HepG2 (cell line): Measurements from ENCODE around the gene HPS6. TPM values are rescaled to one million over a fixed set of nuclear protein-coding genes. Genes with fewer than 3 reads are reported as not detected.
A peak's percentile ranks its signal among the peaks of the same experiment; 100 is the strongest.

ENCODE experiments used
- CBX2 ChIP-seq, 2 experiments: fragments of 200-600 bp in 1 of 2; sonication (generic); formaldehyde crosslinking in 1 of 2; IDR thresholded peaks; 2 replicates each; pipeline versions ENCODE4 v1.7.0 to v1.8.1; 2018 to 2022; ENCODE audit warnings: low read depth in 2 of 2, low read length in 1 of 2, mild to moderate bottlenecking in 1 of 2, missing genetic modification reagents in 1 of 2
- ELF3 ChIP-seq: IDR thresholded peaks from 2 replicates; pipeline ENCODE4 v1.6.1; 2016; ENCODE audit warnings: missing genetic modification reagents, missing compliant biosample characterization
- ERF ChIP-seq: IDR thresholded peaks from 2 replicates; pipeline ENCODE4 v1.6.1; 2018; ENCODE audit warnings: missing biosample characterization, missing genetic modification reagents
- FOXJ3 ChIP-seq: sonication (generic); formaldehyde crosslinking; IDR thresholded peaks from 2 replicates; pipeline ENCODE4 v1.4.0; 2020; ENCODE audit warnings: missing genetic modification reagents, mild to moderate bottlenecking, borderline replicate concordance
- HINFP ChIP-seq: sonication (generic); formaldehyde crosslinking; IDR thresholded peaks from 2 replicates; pipeline ENCODE4 v1.4.0; 2020; ENCODE audit warnings: low read depth, mild to moderate bottlenecking, missing genetic modification reagents
- HMGA1 ChIP-seq: sonication (generic); formaldehyde crosslinking; conservative IDR thresholded peaks from 2 replicates; pipeline ENCODE4 v1.4.0; 2020; ENCODE audit warnings: missing genetic modification reagents
- KLF15 ChIP-seq: sonication (generic); formaldehyde crosslinking; IDR thresholded peaks from 2 replicates; pipeline ENCODE4 v1.8.1; 2023; ENCODE audit warnings: borderline replicate concordance, mild to moderate bottlenecking, inconsistent platforms, missing genetic modification reagents, mixed read lengths
- KLF16 ChIP-seq, 2 experiments: sonication (generic) in 1 of 2; formaldehyde crosslinking in 1 of 2; IDR thresholded peaks; 2 replicates each; pipeline versions ENCODE4 v1.6.1 to v1.8.0; 2016 to 2023; ENCODE audit warnings: missing genetic modification reagents in 2 of 2, missing compliant biosample characterization in 1 of 2
- NAIF1 ChIP-seq: sonication (generic); formaldehyde crosslinking; IDR thresholded peaks from 2 replicates; pipeline ENCODE4 v1.5.0; 2020; ENCODE audit warnings: mild to moderate bottlenecking, missing genetic modification reagents, borderline replicate concordance
- NR2F1 ChIP-seq, 2 experiments: fragments of 450-650 bp in 1 of 2; formaldehyde crosslinking in 1 of 2; IDR thresholded peaks; 2 replicates each; pipeline versions ENCODE4 v1.5.0 to v1.6.1; 2016 to 2020; ENCODE audit warnings: mild to moderate bottlenecking in 1 of 2, missing compliant biosample characterization in 1 of 2, missing genetic modification reagents in 1 of 2, moderate library complexity in 1 of 2
- POLR2AphosphoS2 ChIP-seq: IDR thresholded peaks from 2 replicates; pipeline ENCODE4 v1.6.1; 2011; ENCODE audit warnings: low read depth, low read length, improper control_type of control experiment
- RBM39 ChIP-seq: fragments of 200-400 bp; formaldehyde crosslinking; IDR thresholded peaks from one replicate; pipeline ENCODE4 v1.6.1; 2018; ENCODE audit warnings: antibody characterized with exemption, mild to moderate bottlenecking, low read depth, low read length; ENCODE audit not compliant: poor library complexity, severe bottlenecking
- SIX4 ChIP-seq: sonication (generic); formaldehyde crosslinking; IDR thresholded peaks from 2 replicates; pipeline ENCODE4 v1.4.0; 2020; ENCODE audit warnings: missing genetic modification reagents
- SYNCRIP ChIP-seq: fragments of 200-400 bp; formaldehyde crosslinking; IDR thresholded peaks from 2 replicates; pipeline ENCODE4 v1.6.1; 2018; ENCODE audit warnings: mild to moderate bottlenecking, low read depth, low read length; ENCODE audit not compliant: insufficient read depth
- TARDBP ChIP-seq: sonication (generic); formaldehyde crosslinking; IDR thresholded peaks from 2 replicates; pipeline ENCODE4 v1.8.0; 2022; ENCODE audit warnings: mild to moderate bottlenecking, missing genetic modification reagents
- TOE1 ChIP-seq: sonication (generic); formaldehyde crosslinking; IDR thresholded peaks from 2 replicates; pipeline ENCODE4 v1.4.0; 2020; ENCODE audit warnings: mild to moderate bottlenecking, missing genetic modification reagents
- ZKSCAN5 ChIP-seq: sonication (generic); formaldehyde crosslinking; IDR thresholded peaks from 2 replicates; pipeline ENCODE4 v1.5.1; 2020; ENCODE audit warnings: mild to moderate bottlenecking, missing genetic modification reagents
- ZNF136 ChIP-seq: sonication (generic); formaldehyde crosslinking; IDR thresholded peaks from 2 replicates; pipeline ENCODE4 v1.8.1; 2022; ENCODE audit warnings: low read depth, mild to moderate bottlenecking, moderate library complexity, missing genetic modification reagents
- ZNF3 ChIP-seq: IDR thresholded peaks from 2 replicates; pipeline ENCODE4 v1.7.0; 2017; ENCODE audit warnings: inconsistent platforms
- ZNF382 ChIP-seq: sonication (generic); formaldehyde crosslinking; IDR thresholded peaks from 2 replicates; pipeline ENCODE4 v1.5.0; 2020; ENCODE audit warnings: missing genetic modification reagents, mild to moderate bottlenecking, borderline replicate concordance
- ZNF484 ChIP-seq: sonication (generic); formaldehyde crosslinking; IDR thresholded peaks from 2 replicates; pipeline ENCODE4 v1.5.1; 2020; ENCODE audit warnings: mild to moderate bottlenecking, low read depth, missing genetic modification reagents, borderline replicate concordance
- ZNF780A ChIP-seq: sonication (generic); formaldehyde crosslinking; IDR thresholded peaks from 2 replicates; pipeline ENCODE4 v1.8.0; 2022; ENCODE audit warnings: mild to moderate bottlenecking, missing genetic modification reagents, moderate library complexity
- ZNF792 ChIP-seq: IDR thresholded peaks from 2 replicates; pipeline ENCODE4 v1.6.1; 2016
- polyA plus RNA-seq, 8 experiments: library from polyadenylated mRNA; depleted of rRNA in 3 of 8; stranded (reverse) in 7 of 8; unstranded in 1 of 8; fragments of >200 nt; fragmentation: Illumina TruSeq in 4 of 8; extraction: Trizol in 4 of 8; gene quantifications; 2 replicates each; pipeline versions ENCODE4 v1.2.1 to v1.2.3, GENCODE V29; 2011 to 2016; ENCODE audit warnings: low read depth in 4 of 8, missing spikeins in 1 of 8, mixed read lengths in 1 of 8; ENCODE audit not compliant: insufficient read depth in 1 of 8
- total RNA-seq, 5 experiments: library from RNA; depleted of rRNA; stranded (reverse); fragments of >200 nt; fragmentation: Illumina TruSeq; extraction: Trizol; gene quantifications; 2 replicates each; pipeline ENCODE4 v1.2.3, GENCODE V29; 2016; ENCODE audit warnings: low read depth in 1 of 5
- TF ChIP-seq, protein P1 (sequence below): IDR thresholded peaks from 2 replicates; pipeline ENCODE4 v1.6.1; 2016; ENCODE audit warnings: low read depth, control low read depth
- TF ChIP-seq, protein P2 (sequence below): sonication (generic); formaldehyde crosslinking; IDR thresholded peaks from 2 replicates; pipeline ENCODE4 v1.4.0; 2020; ENCODE audit warnings: mild to moderate bottlenecking, missing genetic modification reagents
- TF ChIP-seq, protein P3 (sequence below): sonication (generic); formaldehyde crosslinking; conservative IDR thresholded peaks from 2 replicates; pipeline ENCODE4 v1.4.0; 2020; ENCODE audit warnings: missing genetic modification reagents

Gene HPS6
- total and polyA plus RNA-seq, 2 of the 13 experiments (the other 11 are each of a cell fraction or from before 2014, with no cell fraction given): 2.9 to 14.9 TPM

GRCh38 chr10:102064868-102065560 is at the start of gene HPS6 (continued):
- no peak for TF ChIP-seq TOE1 (CRISPR knock-in tag)
- no peak for TF ChIP-seq ZNF3
- no peak for TF ChIP-seq HINFP
- no peak for TF ChIP-seq SYNCRIP
- no peak for TF ChIP-seq ZNF780A (CRISPR knock-in tag)
- TF ChIP-seq, protein P1, sequence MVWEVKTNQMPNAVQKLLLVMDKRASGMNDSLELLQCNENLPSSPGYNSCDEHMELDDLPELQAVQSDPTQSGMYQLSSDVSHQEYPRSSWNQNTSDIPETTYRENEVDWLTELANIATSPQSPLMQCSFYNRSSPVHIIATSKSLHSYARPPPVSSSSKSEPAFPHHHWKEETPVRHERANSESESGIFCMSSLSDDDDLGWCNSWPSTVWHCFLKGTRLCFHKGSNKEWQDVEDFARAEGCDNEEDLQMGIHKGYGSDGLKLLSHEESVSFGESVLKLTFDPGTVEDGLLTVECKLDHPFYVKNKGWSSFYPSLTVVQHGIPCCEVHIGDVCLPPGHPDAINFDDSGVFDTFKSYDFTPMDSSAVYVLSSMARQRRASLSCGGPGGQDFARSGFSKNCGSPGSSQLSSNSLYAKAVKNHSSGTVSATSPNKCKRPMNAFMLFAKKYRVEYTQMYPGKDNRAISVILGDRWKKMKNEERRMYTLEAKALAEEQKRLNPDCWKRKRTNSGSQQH (CRISPR knock-in tag): no peak
- TF ChIP-seq ERF (CRISPR knock-in tag): peak; percentile 56
- TF ChIP-seq ZNF382 (CRISPR knock-in tag): no peak
- TF ChIP-seq NAIF1 (CRISPR knock-in tag): no peak
- TF ChIP-seq KLF15 (CRISPR knock-in tag): no peak
- TF ChIP-seq KLF16 (CRISPR knock-in tag; IDR thresholded peaks at IDR 0.05): no peak; a peak in 1 of 4 replicates
- TF ChIP-seq, protein P2, sequence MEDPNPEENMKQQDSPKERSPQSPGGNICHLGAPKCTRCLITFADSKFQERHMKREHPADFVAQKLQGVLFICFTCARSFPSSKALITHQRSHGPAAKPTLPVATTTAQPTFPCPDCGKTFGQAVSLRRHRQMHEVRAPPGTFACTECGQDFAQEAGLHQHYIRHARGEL (CRISPR knock-in tag): no peak
- no peak for TF ChIP-seq ZKSCAN5
- no peak for TF ChIP-seq HMGA1 (CRISPR knock-in tag)
- TF ChIP-seq SIX4 (CRISPR knock-in tag): no peak; the same call in 1 of the 2 replicates
- TF ChIP-seq, protein P3, sequence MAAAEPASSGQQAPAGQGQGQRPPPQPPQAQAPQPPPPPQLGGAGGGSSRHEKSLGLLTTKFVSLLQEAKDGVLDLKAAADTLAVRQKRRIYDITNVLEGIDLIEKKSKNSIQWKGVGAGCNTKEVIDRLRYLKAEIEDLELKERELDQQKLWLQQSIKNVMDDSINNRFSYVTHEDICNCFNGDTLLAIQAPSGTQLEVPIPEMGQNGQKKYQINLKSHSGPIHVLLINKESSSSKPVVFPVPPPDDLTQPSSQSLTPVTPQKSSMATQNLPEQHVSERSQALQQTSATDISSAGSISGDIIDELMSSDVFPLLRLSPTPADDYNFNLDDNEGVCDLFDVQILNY: no peak
- TF ChIP-seq NR2F1 (CRISPR knock-in tag; IDR thresholded peaks at IDR 0.05): no peak
- TF ChIP-seq ZNF136 (CRISPR knock-in tag): peak; percentile 64; the same call in 1 of the 2 replicates
- TF ChIP-seq RBM39: peak; percentile 40
- no peak for TF ChIP-seq FOXJ3 (CRISPR knock-in tag)
- TF ChIP-seq ZNF484 (CRISPR knock-in tag): no peak
- peak; percentile 53 for TF ChIP-seq ELF3 (CRISPR knock-in tag)
- TF ChIP-seq CBX2 (IDR thresholded peaks at IDR 0.05; ENCODE audit: low read depth, low read length): no peak
- no peak for TF ChIP-seq CBX2 (CRISPR knock-in tag; IDR thresholded peaks at IDR 0.05; ENCODE audit: low read depth)
- TF ChIP-seq POLR2AphosphoS2: no peak
- no peak for TF ChIP-seq TARDBP (CRISPR knock-in tag)
- TF ChIP-seq ZNF792: 0 out of 2 replicates have a peak, but pooled peaks have one; percentile 42
